SK-N-SH (cell line): ENCODE measurements around the gene ART4.

Experiments
- CTCF ChIP-seq: fragments of 200-600 bp; sonication (generic); IDR thresholded peaks from 2 replicates; pipeline ENCODE4 v1.6.1; 2017; ENCODE audit warnings: antibody characterized with exemption, mild to moderate bottlenecking, moderate library complexity
- FOXM1 ChIP-seq: IDR thresholded peaks from 2 replicates; pipeline ENCODE4 v1.4.0; 2012; ENCODE audit warnings: low read depth, mild to moderate bottlenecking
- NRF1 ChIP-seq: IDR thresholded peaks from 2 replicates; pipeline ENCODE4 v1.6.1; 2012; ENCODE audit warnings: low read depth, mild to moderate bottlenecking, low read length
- RAD21 ChIP-seq: IDR thresholded peaks from 2 replicates; pipeline ENCODE4 v1.6.1; 2012; ENCODE audit warnings: mild to moderate bottlenecking, low read length

- TF ChIP-seq CTCF (no peak), NRF1 (no peak), FOXM1 (no peak), RAD21 (no peak)
These were observed 36.1 kb upstream of the ART4 start for GRCh38 chr12:14879222-14879933.
